A673 (cell line): Measurements from ENCODE around the gene CENPV. TPM values are rescaled to one million over a fixed set of nuclear protein-coding genes. Genes with fewer than 3 reads are reported as not detected.

ENCODE experiments used
- BruUV-seq: library from RNA; stranded (reverse); fragments of 400-500 nt; replicated peaks from 2 replicates; lab custom pipeline; 2021; lab: Mats Ljungman, UMichigan
- CTCF ChIA-PET: fragments of 300-600 bp; sonication (Branson Sonifier 250); formaldehyde crosslinking; loops from one replicate; lab custom pipeline; 2022; ENCODE audit warnings: antibody characterized with exemption; lab: Charles Lee
- POLR2A ChIA-PET: fragments of 300-600 bp; sonication (Branson Sonifier 250); formaldehyde crosslinking; loops from one replicate; lab custom pipeline; 2022; ENCODE audit warnings: antibody characterized with exemption; ENCODE audit not compliant: low non-redundant PET; lab: Charles Lee
- DNase-seq: peaks from one replicate; pipeline ENCODE4 v3.0.0-alpha.2; 2015; ENCODE audit warnings: low spot score
- H3K27ac ChIP-seq: fragments of 200-600 bp; sonication (generic); 2 replicates; pipeline ENCODE4 v1.5.1; 2016; ENCODE audit warnings: mixed run types, low read depth, mild to moderate bottlenecking, mixed read lengths, antibody characterized with exemption, low read length; ENCODE audit not compliant: poor library complexity, severe bottlenecking
- H3K27me3 ChIP-seq: fragments of 200-600 bp; sonication (generic); replicated peaks from 2 replicates; pipeline ENCODE4 v1.6.1; 2017; ENCODE audit warnings: mixed run types, low read depth, mild to moderate bottlenecking, mixed read lengths, antibody characterized with exemption, low read length; ENCODE audit not compliant: insufficient read depth, poor library complexity
- H3K36me3 ChIP-seq: fragments of 200-600 bp; sonication (generic); 2 replicates; pipeline ENCODE4 v1.6.1; 2016; ENCODE audit warnings: mixed run types, mild to moderate bottlenecking, mixed read lengths, antibody characterized with exemption, low read length; ENCODE audit not compliant: insufficient read depth, poor library complexity, severe bottlenecking
- H3K4me1 ChIP-seq: fragments of 200-600 bp; sonication (generic); 2 replicates; pipeline ENCODE4 v1.6.1; 2017; ENCODE audit warnings: mixed run types, mild to moderate bottlenecking, mixed read lengths, antibody characterized with exemption, low read length; ENCODE audit not compliant: insufficient read depth, poor library complexity, severe bottlenecking
- H3K4me3 ChIP-seq: fragments of 200-600 bp; sonication (generic); 2 replicates; pipeline ENCODE4 v1.5.1; 2016; ENCODE audit warnings: low read depth, mixed run types, mild to moderate bottlenecking, mixed read lengths, low read length; ENCODE audit not compliant: poor library complexity, severe bottlenecking
- H3K9me3 ChIP-seq: fragments of 200-600 bp; sonication (generic); 2 replicates; pipeline ENCODE4 v1.6.1; 2016; ENCODE audit warnings: mixed run types, low read depth, mild to moderate bottlenecking, mixed read lengths, antibody characterized with exemption, low read length; ENCODE audit not compliant: poor library complexity, severe bottlenecking
- EZH2 ChIP-seq: fragments of 200-600 bp; sonication (generic); IDR thresholded peaks from 2 replicates; pipeline ENCODE4 v1.6.1; 2017; ENCODE audit warnings: borderline replicate concordance, low read depth, mild to moderate bottlenecking, mixed read lengths, antibody characterized with exemption, low read length; ENCODE audit not compliant: poor library complexity, severe bottlenecking
- intact Hi-C: fragments of 100-400 bp; cut with micrococcal nuclease; formaldehyde crosslinking; loops from one replicate; pipeline ENCODE4 v1.10.0; 2022; ENCODE audit not compliant: unreplicated experiment
- total RNA-seq: library from RNA; stranded (reverse); gene quantifications from 2 replicates; pipeline ENCODE4 v1.2.3, GENCODE V29; 2021
- TF ChIP-seq, protein P1 (sequence below): fragments of 300-800, 200-600 bp; sonication (generic); conservative IDR thresholded peaks from 2 replicates; pipeline ENCODE4 v1.5.1; 2017; ENCODE audit warnings: low read depth, mild to moderate bottlenecking, antibody characterized with exemption, low read length, moderate library complexity, mixed read lengths

The CENPV gene
- total RNA-seq, 1 experiment from 2014 or later: 147 TPM

DNA sequence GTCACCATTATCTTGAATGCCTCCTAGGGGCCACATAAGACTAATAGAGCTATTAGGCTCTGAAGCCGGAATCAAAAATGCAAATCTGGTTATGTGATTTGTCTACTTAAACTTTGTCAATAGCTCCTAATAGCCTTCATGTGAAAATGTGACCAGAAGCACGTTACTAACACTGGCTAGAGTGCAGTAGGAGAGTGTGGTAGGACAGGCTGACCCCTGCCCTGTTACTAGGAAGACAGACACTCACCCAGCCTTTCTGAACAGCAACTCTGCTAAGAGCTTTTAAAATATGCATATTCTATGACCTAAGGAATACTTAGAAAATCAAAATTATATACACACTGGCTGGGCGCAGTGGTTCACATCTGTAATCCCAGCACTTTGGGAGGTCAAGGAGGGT, 26.3 kb downstream of the CENPV start:
- no peaks in the 10 kb centered on the region for H3K9me3 ChIP-seq
- H3K27me3 ChIP-seq: no peaks in the 10 kb centered on the region
- ChIA-PET POLR2A (no interaction called here), CTCF (no interaction called here)
- no peak overlapping the region for H3K4me3 ChIP-seq
- H3K4me1 ChIP-seq: no peaks in the 10 kb centered on the region
- DNase-seq: no peak
- peaks cover 4% of the 10 kb centered on the region for H3K36me3 ChIP-seq
- intact Hi-C loops: no loop called here
- no peak overlapping the region for H3K27ac ChIP-seq
- BruUV-seq: no TSS peak
- TF ChIP-seq, protein P1, sequence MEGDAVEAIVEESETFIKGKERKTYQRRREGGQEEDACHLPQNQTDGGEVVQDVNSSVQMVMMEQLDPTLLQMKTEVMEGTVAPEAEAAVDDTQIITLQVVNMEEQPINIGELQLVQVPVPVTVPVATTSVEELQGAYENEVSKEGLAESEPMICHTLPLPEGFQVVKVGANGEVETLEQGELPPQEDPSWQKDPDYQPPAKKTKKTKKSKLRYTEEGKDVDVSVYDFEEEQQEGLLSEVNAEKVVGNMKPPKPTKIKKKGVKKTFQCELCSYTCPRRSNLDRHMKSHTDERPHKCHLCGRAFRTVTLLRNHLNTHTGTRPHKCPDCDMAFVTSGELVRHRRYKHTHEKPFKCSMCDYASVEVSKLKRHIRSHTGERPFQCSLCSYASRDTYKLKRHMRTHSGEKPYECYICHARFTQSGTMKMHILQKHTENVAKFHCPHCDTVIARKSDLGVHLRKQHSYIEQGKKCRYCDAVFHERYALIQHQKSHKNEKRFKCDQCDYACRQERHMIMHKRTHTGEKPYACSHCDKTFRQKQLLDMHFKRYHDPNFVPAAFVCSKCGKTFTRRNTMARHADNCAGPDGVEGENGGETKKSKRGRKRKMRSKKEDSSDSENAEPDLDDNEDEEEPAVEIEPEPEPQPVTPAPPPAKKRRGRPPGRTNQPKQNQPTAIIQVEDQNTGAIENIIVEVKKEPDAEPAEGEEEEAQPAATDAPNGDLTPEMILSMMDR: no peak
- TF ChIP-seq EZH2: no peak

DNA sequence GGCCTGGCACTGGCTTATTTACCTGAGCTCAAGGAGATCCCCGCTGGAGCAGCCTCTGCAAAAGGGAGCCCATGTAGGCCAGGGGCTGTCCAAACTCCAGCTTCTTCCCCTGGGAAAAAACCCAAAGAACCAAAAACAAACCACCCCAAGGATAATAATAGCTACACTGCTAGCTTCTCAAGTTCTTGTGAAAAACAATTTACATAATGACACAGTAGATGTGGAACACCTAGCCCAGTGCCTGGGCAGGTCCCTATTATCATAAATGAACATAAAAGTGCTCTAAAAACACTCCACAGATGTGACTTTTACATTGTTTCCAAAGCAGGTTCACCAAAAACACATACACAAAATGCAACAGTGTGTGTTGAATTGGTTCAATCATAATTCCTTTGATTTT, 27.3 kb downstream of the CENPV start:
- Histone ChIP-seq H3K4me3 (no peak overlapping the region), H3K27ac (no peak overlapping the region), H3K9me3 (no peaks in the 10 kb centered on the region), H3K4me1 (no peaks in the 10 kb centered on the region), H3K27me3 (no peaks in the 10 kb centered on the region), H3K36me3 (peaks cover 4% of the 10 kb centered on the region)
- intact Hi-C loops: no loop called here
- BruUV-seq: no TSS peak
- TF ChIP-seq, protein P1: no peak
- TF ChIP-seq EZH2: no peak
- ChIA-PET CTCF (no interaction called here), POLR2A (no interaction called here)
- no peak for DNase-seq

DNA sequence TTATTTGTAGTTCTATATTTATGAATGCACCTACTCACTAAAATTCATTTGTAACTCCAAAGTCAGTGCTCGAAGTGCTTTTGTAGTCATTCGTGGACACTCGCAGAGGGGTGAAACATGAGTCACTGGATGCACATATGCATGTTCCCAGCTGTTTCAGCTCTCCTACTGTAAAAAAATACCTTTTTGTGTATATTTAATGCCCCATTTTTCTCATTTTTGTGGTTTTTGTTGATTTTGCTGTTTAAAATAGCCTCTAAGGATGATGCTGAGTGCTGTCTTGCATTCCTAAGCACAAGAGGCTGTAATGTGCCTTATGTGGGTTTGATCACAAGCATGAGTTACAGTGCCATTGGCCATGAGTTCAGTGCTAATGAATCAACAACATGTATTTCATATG, 30.6 kb downstream of the CENPV start:
- BruUV-seq: no TSS peak
- no peak for DNase-seq
- peaks cover 4% of the 10 kb centered on the region for H3K36me3 ChIP-seq
- ChIA-PET CTCF (no interaction called here), POLR2A (no interaction called here)
- no peaks in the 10 kb centered on the region for H3K27me3 ChIP-seq
- intact Hi-C loops: no loop called here
- no peaks in the 10 kb centered on the region for H3K4me1 ChIP-seq
- H3K4me3 ChIP-seq: no peak overlapping the region
- H3K9me3 ChIP-seq: no peaks in the 10 kb centered on the region
- TF ChIP-seq EZH2: no peak
- TF ChIP-seq, protein P1: no peak
- no peak overlapping the region for H3K27ac ChIP-seq
